ENCODE data around the gene DCDC1.

The DCDC1 gene

GRCh38 chr11:31236143-31236542, 133.4 kb downstream of the DCDC1 start:
- in situ Hi-C loops (cut with MboI; ENCODE audit: low sequenced_read_pairs), result no loop called here

GRCh38 chr11:31233425-31233824, 136.1 kb downstream of the DCDC1 start:
- in situ Hi-C loops (cut with MboI; ENCODE audit: low sequenced_read_pairs), result no loop called here

- in situ Hi-C loops (cut with MboI; ENCODE audit: low sequenced_read_pairs), result no loop called here
Observed at GRCh38 chr11:31231601-31232000, 137.9 kb downstream of the DCDC1 start.

DNA sequence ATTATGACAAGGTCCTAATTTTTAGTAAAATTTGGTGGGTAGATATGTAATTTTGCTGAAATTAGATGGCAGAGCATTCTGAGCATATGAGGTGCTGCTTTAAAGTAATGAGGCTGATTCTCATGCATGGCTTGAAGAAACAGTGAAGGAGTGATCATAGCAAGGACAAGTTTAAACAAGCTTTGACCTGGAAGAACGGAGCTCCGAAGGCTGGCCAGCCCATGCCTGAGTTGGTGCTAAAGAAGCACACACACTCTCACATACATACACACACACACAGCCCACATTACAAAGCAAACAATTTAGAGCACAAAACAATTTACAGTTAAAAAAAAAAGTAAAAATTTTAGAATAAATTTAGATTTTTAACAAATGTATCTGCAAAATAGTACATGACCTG, 150.7 kb downstream of the DCDC1 start:
- in situ Hi-C loops (cut with MboI; ENCODE audit: low sequenced_read_pairs), result no loop called here

- in situ Hi-C loops (cut with MboI; ENCODE audit: low sequenced_read_pairs), result no loop called here
Observed at GRCh38 chr11:31214372-31214771, 155.2 kb downstream of the DCDC1 start.

DNA sequence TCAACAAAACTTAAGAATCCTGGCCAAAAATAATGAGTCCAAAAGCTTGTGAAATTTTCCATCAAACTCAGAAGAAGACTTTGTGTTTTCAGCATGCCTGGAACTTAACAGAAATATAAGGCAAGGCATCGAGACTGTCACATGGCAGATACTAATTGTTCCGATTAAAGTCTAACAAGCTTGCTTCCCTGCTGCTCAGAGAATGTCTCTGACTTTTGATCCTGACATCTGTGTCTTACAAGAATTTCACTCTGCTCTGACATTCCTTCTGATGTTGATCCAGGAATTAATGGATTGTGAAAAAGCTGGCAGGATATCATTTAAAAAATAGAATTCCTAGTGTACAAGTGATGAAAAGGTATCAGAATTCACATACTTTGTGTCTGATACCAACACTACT, 170.2 kb downstream of the DCDC1 start:
- in situ Hi-C loops (cut with MboI; ENCODE audit: low sequenced_read_pairs), result no loop called here

DNA sequence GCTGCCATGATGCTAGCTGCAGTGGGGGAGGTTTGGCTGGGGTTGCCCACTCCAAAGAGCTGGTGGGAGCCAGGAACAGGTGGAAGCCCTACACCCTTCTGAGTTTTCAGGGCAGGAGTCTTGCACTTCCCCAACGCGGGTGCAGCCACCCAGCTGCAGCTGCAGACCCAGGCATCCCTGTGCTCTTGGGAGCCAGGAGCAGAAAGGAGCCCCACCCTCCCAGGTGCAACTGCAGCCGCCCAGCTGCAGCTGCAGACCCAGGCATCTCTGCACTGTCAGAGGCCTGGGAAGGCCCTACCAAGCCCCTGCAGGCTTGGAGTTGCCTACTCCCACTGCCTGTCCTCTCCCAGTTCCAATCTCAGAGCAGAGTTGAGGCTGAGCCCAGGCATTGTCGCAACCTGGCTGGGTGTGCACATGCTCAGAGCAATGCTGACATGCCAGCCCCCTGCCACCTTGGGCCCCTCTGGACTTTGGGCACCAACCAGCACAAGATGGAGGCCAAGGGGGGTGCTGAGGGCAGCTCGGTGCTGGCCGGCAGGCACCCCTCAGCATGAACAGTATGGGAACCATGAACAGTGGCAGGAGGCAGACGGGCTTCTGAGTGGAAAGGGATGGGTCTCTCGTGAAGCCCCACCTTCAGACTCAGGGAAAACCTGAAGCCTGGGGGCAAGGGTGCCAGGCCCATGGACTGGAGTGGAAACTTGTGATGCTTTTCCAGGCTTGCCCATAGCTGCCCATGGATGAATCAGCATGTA, 195.4 kb downstream of the DCDC1 start:
- in situ Hi-C loops (cut with MboI; ENCODE audit: low sequenced_read_pairs), result no loop called here

DNA sequence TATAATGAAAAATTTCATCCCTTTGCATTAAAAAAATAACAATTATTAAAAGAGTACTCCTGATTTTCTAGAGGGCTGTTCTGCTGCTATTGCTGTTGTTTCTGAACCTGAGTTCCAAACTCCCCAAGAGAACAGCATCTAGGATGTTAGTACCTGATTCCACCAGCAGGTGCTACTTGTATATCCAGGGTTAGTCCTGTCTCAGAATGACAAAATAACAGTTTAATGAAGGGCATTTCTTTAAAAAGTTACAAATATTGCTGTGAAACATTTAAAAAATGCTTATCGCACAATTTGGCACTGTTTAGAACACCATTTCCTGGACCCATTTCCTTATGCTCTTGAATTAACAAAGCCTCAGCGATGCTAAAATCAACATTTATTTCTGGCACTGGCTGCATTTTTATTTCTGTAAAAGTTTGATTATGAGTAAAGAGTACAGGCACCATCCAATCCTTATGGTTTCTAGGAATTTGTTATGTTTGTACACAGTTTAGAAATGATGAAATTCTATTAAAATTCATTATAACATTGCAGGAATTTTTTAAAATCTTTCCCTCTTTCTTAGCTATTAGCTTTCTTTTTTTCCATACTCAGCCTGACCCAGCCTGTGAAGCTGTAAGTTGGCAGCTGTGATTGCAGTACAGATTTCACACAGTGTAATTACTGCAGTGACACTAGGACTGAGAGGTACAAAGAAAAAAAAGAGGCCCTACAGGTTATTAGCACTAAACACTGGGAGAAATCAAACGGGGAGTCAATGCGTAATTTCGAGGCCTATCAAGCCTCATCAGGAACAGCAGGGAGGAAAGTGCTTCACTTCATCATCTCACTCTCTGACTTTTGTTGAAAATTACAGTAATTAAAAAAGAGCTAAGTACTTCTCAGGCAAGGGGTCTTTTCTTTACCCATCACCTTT, 208.8 kb downstream of the DCDC1 start:
- in situ Hi-C loops (cut with MboI; ENCODE audit: low sequenced_read_pairs), result no loop called here

DNA sequence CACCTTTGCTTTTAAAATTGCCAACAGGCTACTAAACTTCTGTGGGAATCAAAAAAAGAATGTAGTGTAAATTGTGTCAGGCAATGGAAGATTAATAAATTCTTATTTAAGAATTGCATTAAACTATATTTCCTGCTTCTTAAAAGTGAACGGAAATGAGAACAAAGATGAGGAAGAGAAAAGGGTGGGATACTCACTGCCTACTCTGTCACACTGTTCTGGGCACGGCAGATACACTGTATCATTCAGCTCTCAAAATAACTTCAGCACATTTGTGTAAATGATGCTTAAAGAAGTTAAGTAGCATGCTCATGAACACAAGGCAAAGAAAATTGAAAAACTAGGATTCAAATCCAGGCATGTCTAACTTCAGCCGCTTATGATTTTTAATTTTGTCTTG, 218.7 kb downstream of the DCDC1 start:
- in situ Hi-C loops (cut with MboI; ENCODE audit: low sequenced_read_pairs), result no loop called here

- in situ Hi-C loops (cut with MboI; ENCODE audit: low sequenced_read_pairs), result no loop called here
Observed at GRCh38 chr11:31150011-31150410, 219.5 kb downstream of the DCDC1 start.

DNA sequence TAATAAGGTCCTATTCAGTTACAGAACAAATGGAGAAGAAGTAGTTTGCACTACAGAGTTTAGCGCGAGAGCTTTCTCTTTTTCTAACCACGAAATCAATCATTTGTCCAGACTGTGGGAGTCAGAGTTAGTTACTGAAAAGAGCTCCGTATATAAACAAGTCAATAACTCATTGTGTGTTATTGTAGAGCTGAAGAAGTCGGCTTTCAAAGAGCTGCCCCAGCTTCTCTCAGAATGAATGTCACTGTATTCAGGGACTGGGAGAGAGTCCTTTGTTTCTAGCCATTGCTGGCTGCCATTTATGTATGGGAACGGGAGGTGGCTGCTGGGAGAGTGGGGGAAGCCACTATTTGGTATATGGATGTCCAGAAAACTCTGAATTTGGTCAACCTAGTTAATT, 227.8 kb downstream of the DCDC1 start:
- in situ Hi-C loops (cut with MboI; ENCODE audit: low sequenced_read_pairs), result no loop called here

GRCh38 chr11:31139479-31139878, 230.1 kb downstream of the DCDC1 start:
- in situ Hi-C loops (cut with MboI; ENCODE audit: low sequenced_read_pairs), result no loop called here

- in situ Hi-C loops (cut with MboI; ENCODE audit: low sequenced_read_pairs), result no loop called here
Observed at GRCh38 chr11:31132531-31133421, 236.8 kb downstream of the DCDC1 start.

DNA sequence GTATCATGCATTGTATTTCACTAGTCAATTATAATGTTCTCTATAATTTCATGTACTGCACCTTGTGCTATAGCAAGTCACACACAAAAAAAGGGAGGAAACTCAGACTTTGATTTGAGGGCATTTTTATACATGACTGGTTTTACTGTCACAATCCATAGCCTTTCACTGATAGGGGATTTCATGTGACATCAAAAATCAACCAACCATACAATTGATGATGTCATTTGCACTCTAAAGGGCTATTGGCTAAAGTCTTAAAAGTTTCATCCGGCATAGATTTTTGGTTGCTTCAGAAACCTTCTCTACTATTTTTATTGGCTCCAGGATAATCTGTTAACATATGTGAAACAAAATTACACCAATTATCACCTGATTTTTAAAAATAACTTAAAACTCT, 237.8 kb downstream of the DCDC1 start:
- in situ Hi-C loops (cut with MboI; ENCODE audit: low sequenced_read_pairs), result no loop called here

- in situ Hi-C loops (cut with MboI; ENCODE audit: low sequenced_read_pairs), result no loop called here
Observed at GRCh38 chr11:31127290-31127689, 242.2 kb downstream of the DCDC1 start.

GRCh38 chr11:31120428-31120827, 249.1 kb downstream of the DCDC1 start:
- in situ Hi-C loops (cut with MboI; ENCODE audit: low sequenced_read_pairs), result no loop called here

DNA sequence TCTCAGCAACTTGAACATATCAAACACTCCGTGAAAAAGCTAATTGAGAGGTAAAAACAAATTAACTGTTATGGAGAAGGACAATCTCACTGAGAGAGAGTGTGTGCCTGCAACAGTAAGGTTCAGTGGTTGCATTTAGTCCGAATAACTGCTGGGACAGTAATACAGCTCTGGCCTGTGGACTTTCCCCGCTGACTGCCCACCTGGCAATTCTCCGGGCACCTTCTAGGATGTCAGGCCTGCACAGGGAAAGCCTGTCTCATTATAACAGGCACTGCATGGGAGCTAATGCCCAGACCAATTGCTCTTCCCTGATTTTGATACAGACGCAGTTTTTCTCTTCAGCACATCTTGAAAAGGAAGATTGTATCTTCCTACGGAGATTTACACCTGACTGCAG, 251.0 kb downstream of the DCDC1 start:
- in situ Hi-C loops (cut with MboI; ENCODE audit: low sequenced_read_pairs), result no loop called here

- in situ Hi-C loops (cut with MboI; ENCODE audit: low sequenced_read_pairs), result no loop called here
Observed at GRCh38 chr11:31117038-31117437, 252.5 kb downstream of the DCDC1 start.

GRCh38 chr11:31114442-31114841, 255.1 kb downstream of the DCDC1 start:
- in situ Hi-C loops (cut with MboI; ENCODE audit: low sequenced_read_pairs), result no loop called here

DNA sequence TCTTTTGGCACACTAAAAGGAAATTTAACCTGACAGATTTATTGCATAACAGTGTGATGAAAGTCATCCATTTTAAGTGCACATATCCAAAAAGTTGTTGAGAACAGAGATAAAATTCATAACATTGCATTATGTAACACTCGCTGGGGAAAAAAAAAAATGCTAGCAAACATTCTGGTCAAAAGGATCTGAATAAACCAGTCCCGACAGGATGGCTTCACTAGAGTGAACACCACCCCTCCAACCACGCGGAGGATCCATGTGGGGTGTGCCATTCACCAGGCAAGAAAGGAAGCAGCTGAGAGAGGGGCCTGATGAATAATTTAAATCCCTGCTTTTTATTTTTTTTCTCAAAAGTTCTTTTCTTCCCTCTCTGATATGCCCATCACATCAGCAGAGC, 258.7 kb downstream of the DCDC1 start:
- in situ Hi-C loops (cut with MboI; ENCODE audit: low sequenced_read_pairs), result no loop called here

GRCh38 chr11:31109446-31109845, 260.1 kb downstream of the DCDC1 start:
- in situ Hi-C loops (cut with MboI; ENCODE audit: low sequenced_read_pairs), result no loop called here

Measured in hTERT RPE-1 (cell line).